ENCODE measurements around the gene CYP46A1.

CYP46A1 gene

GRCh38 chr14:99696929-99697328, 12.8 kb downstream of the CYP46A1 start:
- no peak for DNase-seq
- ChIA-PET POLR2A (no interaction called here), CTCF (interaction anchor here (1.0 kb wide), 1 partner anchor 17 kb away, joined by 3 read pairs; no protein-coding TSS in a partner anchor)
- WGBS (ENCODE audit: insufficient coverage) = 100% methylated on average over 3 of the region's 4 CpGs
- Histone ChIP-seq H3K36me3 (ENCODE audit: control insufficient read depth in 4 of 4, insufficient read depth in 4 of 4, low read length in 3 of 4) (no peaks in the 10 kb centered on the region), H3K27ac (ENCODE audit: insufficient read depth in 1 of 2, low read depth in 1 of 2, low read length in 2 of 2, poor library complexity in 1 of 2, severe bottlenecking in 2 of 2) (no peak overlapping the region), H3K4me3 (ENCODE audit: control insufficient read depth in 1 of 7, extremely low read depth in 1 of 7, insufficient read depth in 4 of 7, low read depth in 2 of 7, low read length in 6 of 7) (no peak overlapping the region), H3K9me3 (ENCODE audit: control extremely low read depth in 1 of 5, control insufficient read depth in 4 of 5, insufficient read depth in 2 of 5, low read depth in 1 of 5, low read length in 4 of 5) (peaks cover 0 to 11% (median 3%) of the 10 kb centered on the region in 5 experiments), H3K27me3 (replicated peaks in 2 of 5; ENCODE audit: control insufficient read depth in 4 of 5, insufficient read depth in 5 of 5, low read length in 4 of 5) (peaks cover 0 to 42% (median 6%) of the 10 kb centered on the region in 5 experiments), H3K4me1 (ENCODE audit: control extremely low read depth in 1 of 4, control insufficient read depth in 4 of 4, insufficient read depth in 4 of 4, low read length in 3 of 4) (no peaks in the 10 kb centered on the region)

- no peak for DNase-seq
- no peak overlapping the region for H3K4me3 ChIP-seq (ENCODE audit: control insufficient read depth in 1 of 7, extremely low read depth in 1 of 7, insufficient read depth in 4 of 7, low read depth in 2 of 7, low read length in 6 of 7)
- POLR2A ChIA-PET = no interaction called here
- peaks cover 0 to 37% (median 5%) of the 10 kb centered on the region in 5 experiments for H3K27me3 ChIP-seq (replicated peaks in 2 of 5; ENCODE audit: control insufficient read depth in 4 of 5, insufficient read depth in 5 of 5, low read length in 4 of 5)
- H3K36me3 ChIP-seq (ENCODE audit: control insufficient read depth in 4 of 4, insufficient read depth in 4 of 4, low read length in 3 of 4) = no peaks in the 10 kb centered on the region
- WGBS (ENCODE audit: insufficient coverage) = 79% methylated on average over 4 of the region's 6 CpGs
- H3K4me1 ChIP-seq (ENCODE audit: control extremely low read depth in 1 of 4, control insufficient read depth in 4 of 4, insufficient read depth in 4 of 4, low read length in 3 of 4) = no peaks in the 10 kb centered on the region
- peaks cover 4 to 15% (median 7%) of the 10 kb centered on the region in 5 experiments for H3K9me3 ChIP-seq (ENCODE audit: control extremely low read depth in 1 of 5, control insufficient read depth in 4 of 5, insufficient read depth in 2 of 5, low read depth in 1 of 5, low read length in 4 of 5)
- no peak overlapping the region for H3K27ac ChIP-seq (ENCODE audit: insufficient read depth in 1 of 2, low read depth in 1 of 2, low read length in 2 of 2, poor library complexity in 1 of 2, severe bottlenecking in 2 of 2)
- CTCF ChIA-PET = interaction anchor here (1.1 kb wide), 1 partner anchor 11 kb away, joined by 3 read pairs; no protein-coding TSS in a partner anchor
Observed at GRCh38 chr14:99698236-99698635, 14.1 kb downstream of the CYP46A1 start.

- CTCF ChIA-PET = interaction anchor here (1.1 kb wide), 1 partner anchor 11 kb away, joined by 3 read pairs; no protein-coding TSS in a partner anchor
- no peak for DNase-seq
- Histone ChIP-seq H3K4me3 (ENCODE audit: control insufficient read depth in 1 of 7, extremely low read depth in 1 of 7, insufficient read depth in 4 of 7, low read depth in 2 of 7, low read length in 6 of 7) (no peak overlapping the region), H3K4me1 (ENCODE audit: control extremely low read depth in 1 of 4, control insufficient read depth in 4 of 4, insufficient read depth in 4 of 4, low read length in 3 of 4) (no peaks in the 10 kb centered on the region), H3K36me3 (ENCODE audit: control insufficient read depth in 4 of 4, insufficient read depth in 4 of 4, low read length in 3 of 4) (no peaks in the 10 kb centered on the region), H3K27ac (ENCODE audit: insufficient read depth in 1 of 2, low read depth in 1 of 2, low read length in 2 of 2, poor library complexity in 1 of 2, severe bottlenecking in 2 of 2) (no peak overlapping the region), H3K27me3 (replicated peaks in 2 of 5; ENCODE audit: control insufficient read depth in 4 of 5, insufficient read depth in 5 of 5, low read length in 4 of 5) (peaks cover 0 to 37% (median 5%) of the 10 kb centered on the region in 5 experiments), H3K9me3 (ENCODE audit: control extremely low read depth in 1 of 5, control insufficient read depth in 4 of 5, insufficient read depth in 2 of 5, low read depth in 1 of 5, low read length in 4 of 5) (peaks cover 4 to 19% (median 11%) of the 10 kb centered on the region in 5 experiments)
- POLR2A ChIA-PET = interaction anchor here (0.6 kb wide), 1 partner anchor 98 kb away, joined by 3 read pairs; no protein-coding TSS in a partner anchor
- WGBS (ENCODE audit: insufficient coverage) = 51% methylated on average over 5 of the region's 5 CpGs
Observed at GRCh38 chr14:99698642-99699041, 14.5 kb downstream of the CYP46A1 start.

- no peak overlapping the region for H3K27ac ChIP-seq (ENCODE audit: insufficient read depth in 1 of 2, low read depth in 1 of 2, low read length in 2 of 2, poor library complexity in 1 of 2, severe bottlenecking in 2 of 2)
- peaks cover 4 to 20% (median 12%) of the 10 kb centered on the region in 5 experiments for H3K9me3 ChIP-seq (ENCODE audit: control extremely low read depth in 1 of 5, control insufficient read depth in 4 of 5, insufficient read depth in 2 of 5, low read depth in 1 of 5, low read length in 4 of 5)
- ChIA-PET CTCF (interaction anchor here (2.4 kb wide), 1 partner anchor 15 kb away, joined by 5 read pairs; the partner anchor contains the start of gene CYP46A1), POLR2A (interaction anchor here (0.6 kb wide), 1 partner anchor 97 kb away, joined by 3 read pairs; no protein-coding TSS in a partner anchor)
- no peak overlapping the region for H3K4me3 ChIP-seq (ENCODE audit: control insufficient read depth in 1 of 7, extremely low read depth in 1 of 7, insufficient read depth in 4 of 7, low read depth in 2 of 7, low read length in 6 of 7)
- H3K4me1 ChIP-seq (ENCODE audit: control extremely low read depth in 1 of 4, control insufficient read depth in 4 of 4, insufficient read depth in 4 of 4, low read length in 3 of 4) = no peaks in the 10 kb centered on the region
- DNase-seq = no peak
- no peaks in the 10 kb centered on the region for H3K36me3 ChIP-seq (ENCODE audit: control insufficient read depth in 4 of 4, insufficient read depth in 4 of 4, low read length in 3 of 4)
- peaks cover 0 to 37% (median 5%) of the 10 kb centered on the region in 5 experiments for H3K27me3 ChIP-seq (replicated peaks in 2 of 5; ENCODE audit: control insufficient read depth in 4 of 5, insufficient read depth in 5 of 5, low read length in 4 of 5)
- 76% methylated on average over 7 of the region's 12 CpGs for WGBS (ENCODE audit: insufficient coverage)
Observed at GRCh38 chr14:99699085-99699760, 15.1 kb downstream of the CYP46A1 start.

- DNase-seq = no peak
- ChIA-PET CTCF (interaction anchor here (2.4 kb wide), 1 partner anchor 15 kb away, joined by 5 read pairs; the partner anchor contains the start of gene CYP46A1), POLR2A (no interaction called here)
- Histone ChIP-seq H3K27me3 (replicated peaks in 2 of 5; ENCODE audit: control insufficient read depth in 4 of 5, insufficient read depth in 5 of 5, low read length in 4 of 5) (peaks cover 0 to 41% (median 5%) of the 10 kb centered on the region in 5 experiments), H3K27ac (ENCODE audit: insufficient read depth in 1 of 2, low read depth in 1 of 2, low read length in 2 of 2, poor library complexity in 1 of 2, severe bottlenecking in 2 of 2) (no peak overlapping the region), H3K9me3 (ENCODE audit: control extremely low read depth in 1 of 5, control insufficient read depth in 4 of 5, insufficient read depth in 2 of 5, low read depth in 1 of 5, low read length in 4 of 5) (peaks cover 4 to 22% (median 14%) of the 10 kb centered on the region in 5 experiments), H3K36me3 (ENCODE audit: control insufficient read depth in 4 of 4, insufficient read depth in 4 of 4, low read length in 3 of 4) (no peaks in the 10 kb centered on the region), H3K4me3 (ENCODE audit: control insufficient read depth in 1 of 7, extremely low read depth in 1 of 7, insufficient read depth in 4 of 7, low read depth in 2 of 7, low read length in 6 of 7) (no peak overlapping the region), H3K4me1 (ENCODE audit: control extremely low read depth in 1 of 4, control insufficient read depth in 4 of 4, insufficient read depth in 4 of 4, low read length in 3 of 4) (no peaks in the 10 kb centered on the region)
- WGBS (ENCODE audit: insufficient coverage) = 92% methylated on average over 15 of the region's 16 CpGs
Observed at GRCh38 chr14:99699861-99700260, 15.8 kb downstream of the CYP46A1 start.

GRCh38 chr14:99700379-99700778, 16.3 kb downstream of the CYP46A1 start:
- POLR2A ChIA-PET = no interaction called here
- WGBS (ENCODE audit: insufficient coverage) = 98% methylated on average over 5 of the region's 6 CpGs
- H3K4me1 ChIP-seq (ENCODE audit: control extremely low read depth in 1 of 4, control insufficient read depth in 4 of 4, insufficient read depth in 4 of 4, low read length in 3 of 4) = no peaks in the 10 kb centered on the region
- H3K9me3 ChIP-seq (ENCODE audit: control extremely low read depth in 1 of 5, control insufficient read depth in 4 of 5, insufficient read depth in 2 of 5, low read depth in 1 of 5, low read length in 4 of 5) = peaks cover 4 to 23% (median 14%) of the 10 kb centered on the region in 5 experiments
- no peak for DNase-seq
- CTCF ChIA-PET = interaction anchor here (1.2 to 2.4 kb wide), 2 partner anchors 13 to 16 kb away, joined by 4 to 5 read pairs; partner anchors contain the start of gene CYP46A1
- no peak overlapping the region for H3K4me3 ChIP-seq (ENCODE audit: control insufficient read depth in 1 of 7, extremely low read depth in 1 of 7, insufficient read depth in 4 of 7, low read depth in 2 of 7, low read length in 6 of 7)
- H3K27ac ChIP-seq (ENCODE audit: insufficient read depth in 1 of 2, low read depth in 1 of 2, low read length in 2 of 2, poor library complexity in 1 of 2, severe bottlenecking in 2 of 2) = no peak overlapping the region
- H3K36me3 ChIP-seq (ENCODE audit: control insufficient read depth in 4 of 4, insufficient read depth in 4 of 4, low read length in 3 of 4) = no peaks in the 10 kb centered on the region
- H3K27me3 ChIP-seq (replicated peaks in 2 of 5; ENCODE audit: control insufficient read depth in 4 of 5, insufficient read depth in 5 of 5, low read length in 4 of 5) = peaks cover 0 to 41% (median 5%) of the 10 kb centered on the region in 5 experiments

GRCh38 chr14:99701260-99701659, 17.2 kb downstream of the CYP46A1 start:
- ChIA-PET CTCF (interaction anchor here (1.2 to 2.4 kb wide), 2 partner anchors 14 to 17 kb away, joined by 4 to 5 read pairs; partner anchors contain the start of gene CYP46A1), POLR2A (no interaction called here)
- no peak overlapping the region for H3K4me3 ChIP-seq (ENCODE audit: control insufficient read depth in 1 of 7, extremely low read depth in 1 of 7, insufficient read depth in 4 of 7, low read depth in 2 of 7, low read length in 6 of 7)
- no peak for DNase-seq
- no peaks in the 10 kb centered on the region for H3K36me3 ChIP-seq (ENCODE audit: control insufficient read depth in 4 of 4, insufficient read depth in 4 of 4, low read length in 3 of 4)
- H3K27ac ChIP-seq (ENCODE audit: insufficient read depth in 1 of 2, low read depth in 1 of 2, low read length in 2 of 2, poor library complexity in 1 of 2, severe bottlenecking in 2 of 2) = no peak overlapping the region
- peaks cover 4 to 23% (median 14%) of the 10 kb centered on the region in 5 experiments for H3K9me3 ChIP-seq (ENCODE audit: control extremely low read depth in 1 of 5, control insufficient read depth in 4 of 5, insufficient read depth in 2 of 5, low read depth in 1 of 5, low read length in 4 of 5)
- no peaks in the 10 kb centered on the region for H3K4me1 ChIP-seq (ENCODE audit: control extremely low read depth in 1 of 4, control insufficient read depth in 4 of 4, insufficient read depth in 4 of 4, low read length in 3 of 4)
- peaks cover 0 to 41% (median 5%) of the 10 kb centered on the region in 5 experiments for H3K27me3 ChIP-seq (replicated peaks in 2 of 5; ENCODE audit: control insufficient read depth in 4 of 5, insufficient read depth in 5 of 5, low read length in 4 of 5)
- no CpG with 5 or more reads among the region's 1 CpG for WGBS (ENCODE audit: insufficient coverage)
